ENCODE results near the gene PRELP. TPM values are rescaled to one million over a fixed set of nuclear protein-coding genes. Genes with fewer than 3 reads are reported as not detected.

Gene PRELP
- total RNA-seq, 1 experiment from 2014 or later: 0.07 TPM

- no peak overlapping the region for H2BK5ac ChIP-seq (ENCODE audit: insufficient read length, low read length)
- H3K4me3 Mint-ChIP-seq: no peak overlapping the region
These were observed 16.1 kb downstream of the PRELP start for GRCh38 chr1:203491664-203492063.

More at GRCh38 chr1:203491664-203492063, 16.1 kb downstream of the PRELP start:
- no peaks in the 10 kb centered on the region for H3K79me2 ChIP-seq (ENCODE audit: insufficient read depth, low read length)
- H2AFZ ChIP-seq (ENCODE audit: low read length): no peak overlapping the region
- Mint-ChIP-seq H3K27ac (no peak overlapping the region), H3K4me1 (peaks cover 30 to 39% of the 10 kb centered on the region in 2 experiments), H3K27me3 (ENCODE audit: low read depth) (peaks cover 10% of the 10 kb centered on the region), H3K36me3 (ENCODE audit: insufficient read depth in 1 of 3, low read depth in 3 of 3) (no peaks in the 10 kb centered on the region), H3K9me3 (no peaks in the 10 kb centered on the region)
- H3K18ac ChIP-seq (ENCODE audit: insufficient read length, low read depth, low read length): no peak overlapping the region
- H3K9ac ChIP-seq (ENCODE audit: extremely low read depth, insufficient read length, low read length): no peak overlapping the region
- H3T11ph ChIP-seq (ENCODE audit: low read length): no peak overlapping the region
- H3K27ac ChIP-seq (ENCODE audit: insufficient read length, low read depth, low read length): no peak overlapping the region
- no peak overlapping the region for H3K4me2 ChIP-seq (ENCODE audit: insufficient read depth, insufficient read length, low read length)
- no peak overlapping the region for H3K4ac ChIP-seq (ENCODE audit: low read depth, low read length)
- no peak overlapping the region for H3K23ac ChIP-seq (ENCODE audit: insufficient read length, low read depth, low read length)
- H4K5ac ChIP-seq (ENCODE audit: insufficient read length, low read depth, low read length): no peak overlapping the region
- no peak overlapping the region for H3K56ac ChIP-seq (ENCODE audit: insufficient read length, low read depth, low read length)
- no peak overlapping the region for H3K14ac ChIP-seq (ENCODE audit: insufficient read depth, low read length)
- H4K8ac ChIP-seq (replicated peaks; ENCODE audit: insufficient read length, low read depth, low read length): no peak overlapping the region
- no peaks in the 10 kb centered on the region; the same call in 1 of the 2 replicates for H3K4me1 ChIP-seq (ENCODE audit: insufficient read depth, low read length)
- no peaks in the 10 kb centered on the region for H3K27me3 ChIP-seq (ENCODE audit: insufficient read depth, low read length)
- no peaks in the 10 kb centered on the region for H3K9me3 ChIP-seq (ENCODE audit: control insufficient read depth, low read depth, low read length)
- H4K91ac ChIP-seq (ENCODE audit: insufficient read length, low read depth, low read length): no peak overlapping the region
- no peak overlapping the region for H2BK120ac ChIP-seq (ENCODE audit: low read depth, low read length, poor library complexity, severe bottlenecking)
- H2AK5ac ChIP-seq (ENCODE audit: insufficient read length, low read length): no peak overlapping the region
- DNase-seq: no peak
- H2BK15ac ChIP-seq (ENCODE audit: low read depth, low read length): no peak overlapping the region
- whole genome bisulfite sequencing (ENCODE audit: extremely low coverage, insufficient read length, low lambda C conversion rate): no CpG with 5 or more reads among the region's 9 CpGs
- TF ChIP-seq CTCF (conservative IDR thresholded peaks at IDR 0.05): no peak
- no peaks in the 10 kb centered on the region for H3K23me2 ChIP-seq (ENCODE audit: insufficient read length, low read depth, low read length, poor library complexity, severe bottlenecking)
- H4K20me1 ChIP-seq (ENCODE audit: control insufficient read depth, insufficient read depth, insufficient read length): no peaks in the 10 kb centered on the region
- no peak overlapping the region for H2BK20ac ChIP-seq (ENCODE audit: low read depth, low read length, poor library complexity, severe bottlenecking)
- no peak overlapping the region for H2BK12ac ChIP-seq (ENCODE audit: insufficient read length, low read depth, low read length)
- no peaks in the 10 kb centered on the region for H3K79me1 ChIP-seq (ENCODE audit: insufficient read depth, low read depth, low read length, poor library complexity, severe bottlenecking)

Data from H9 (cell line).